ENCODE measurements around the gene ZNF385A.
A peak's percentile ranks its signal among the peaks of the same experiment; 100 is the strongest.

- TF ChIP-seq CTCF (IDR thresholded peaks at IDR 0.05; ENCODE audit: extremely low read depth in 1 of 2, insufficient read depth in 1 of 2, low read depth in 1 of 2, low read length in 2 of 2), result no peak
- TF ChIP-seq POLR2AphosphoS5 (IDR thresholded peaks at IDR 0.05; ENCODE audit: insufficient read depth, low read depth, low read length), result peak; percentile 63
- no peak for TF ChIP-seq EZH2 (IDR thresholded peaks at IDR 0.05; ENCODE audit: borderline replicate concordance, low read depth, low read length, severe bottlenecking)
- peak; percentile 78 for TF ChIP-seq POLR2A (IDR thresholded peaks at IDR 0.05; ENCODE audit: low read depth, low read length)
- TF ChIP-seq MAX (IDR thresholded peaks at IDR 0.05; ENCODE audit: insufficient read depth, insufficient read length), result peak; percentile 82
Observed at GRCh38 chr12:54358945-54359761, 25.4 kb downstream of the ZNF385A start.

All from endothelial cell of umbilical vein (primary cell).